GM18508 (cell line): ENCODE data around the gene GCSH.

Experiments used
- ATAC-seq: cut with Tn5 transposase; IDR thresholded peaks from one replicate; pipeline ENCODE4 v1.9.1; 2021; ENCODE audit warnings: moderate number of reproducible peaks; ENCODE audit not compliant: insufficient read depth, unreplicated experiment

GCSH gene

DNA sequence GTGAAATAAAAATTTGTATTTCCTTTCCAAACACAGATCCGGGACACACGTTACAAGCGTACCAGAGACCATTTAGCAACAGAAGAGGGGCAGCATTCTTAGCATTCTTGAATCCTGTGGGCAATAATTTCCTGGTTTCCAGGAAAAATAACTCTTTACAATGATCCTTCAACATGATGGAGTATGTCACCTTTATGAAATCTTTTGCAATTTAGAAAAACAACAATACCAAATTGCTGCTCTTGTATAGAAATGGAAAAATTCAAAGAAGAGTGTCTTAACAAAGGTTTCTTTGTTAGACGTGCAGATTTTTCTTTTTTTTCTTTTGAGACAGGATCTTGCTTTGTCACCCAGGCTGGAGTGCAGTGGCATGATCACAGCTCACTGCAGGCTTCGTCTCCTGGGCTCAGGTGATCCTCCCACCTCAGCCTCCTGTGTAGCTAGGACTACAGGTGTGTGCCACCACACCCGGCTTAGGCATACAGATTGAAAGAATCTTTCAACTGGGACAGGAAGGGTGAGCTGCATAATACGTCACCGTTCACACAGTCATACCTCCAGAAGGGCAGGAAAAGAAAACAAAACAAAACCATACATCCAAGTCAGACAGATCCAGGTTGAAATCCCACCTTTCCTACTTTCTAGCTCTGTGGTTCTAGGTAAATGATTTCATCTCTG, 10.8 kb upstream of the GCSH start:
- no peak for ATAC-seq

DNA sequence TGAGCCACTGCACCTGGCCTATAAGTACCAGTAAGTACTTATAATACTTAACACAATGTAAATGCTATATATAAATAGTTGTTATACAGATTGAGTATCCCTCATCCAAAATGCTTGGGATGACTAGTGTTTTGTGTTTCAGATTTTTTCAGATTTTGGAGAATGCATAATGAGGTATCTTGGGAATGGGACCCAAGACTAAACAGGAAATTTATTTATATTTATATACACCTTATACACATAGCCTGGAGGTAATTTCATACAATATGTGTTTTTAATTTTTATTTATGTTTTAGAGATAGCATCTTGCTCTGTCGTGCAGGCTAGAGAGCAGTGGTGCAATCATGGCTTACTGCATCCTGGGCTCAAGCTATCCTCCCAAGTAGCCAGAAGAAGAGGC, 9.8 kb upstream of the GCSH start:
- ATAC-seq, result no peak

DNA sequence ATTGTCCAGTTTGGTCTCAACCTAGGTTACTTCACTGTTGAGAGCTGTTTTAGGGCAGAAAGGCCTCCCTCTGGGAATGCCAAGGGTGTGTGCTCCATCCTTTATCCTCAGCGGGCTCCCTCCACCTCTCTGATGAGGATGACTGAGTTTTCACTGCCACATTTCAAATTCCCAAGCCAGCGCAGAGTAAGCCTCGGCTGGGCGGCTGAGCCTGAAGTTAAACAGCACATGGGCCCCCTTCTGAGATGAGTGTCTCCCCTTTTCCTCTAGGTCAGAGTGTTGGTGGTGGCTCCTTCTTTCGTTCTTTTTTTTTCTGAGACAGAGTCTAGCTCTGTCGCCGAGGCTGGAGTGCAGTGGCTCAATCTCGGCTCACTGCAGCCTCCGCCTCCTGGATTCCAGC, 5.5 kb upstream of the GCSH start:
- ATAC-seq, result no peak

DNA sequence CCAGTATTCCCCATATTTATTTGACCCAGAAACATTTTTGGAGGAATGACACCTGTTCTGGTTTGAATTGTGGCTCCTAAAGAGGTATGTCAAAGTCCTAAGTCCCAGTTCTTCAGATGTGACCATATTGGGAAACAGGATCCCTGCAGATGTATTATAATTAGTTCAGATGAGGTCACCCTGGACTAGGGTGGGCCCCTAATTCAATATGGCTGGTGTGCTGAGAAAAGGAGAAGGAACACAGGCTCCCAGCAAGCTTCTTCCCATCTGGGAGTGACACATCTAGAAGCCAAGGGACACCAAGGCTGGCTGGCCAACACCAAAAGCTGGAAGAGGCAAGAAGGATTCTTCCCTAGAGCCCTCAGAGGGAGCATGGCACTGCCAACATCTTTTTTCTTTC, 3.8 kb upstream of the GCSH start:
- ATAC-seq, result no peak

DNA sequence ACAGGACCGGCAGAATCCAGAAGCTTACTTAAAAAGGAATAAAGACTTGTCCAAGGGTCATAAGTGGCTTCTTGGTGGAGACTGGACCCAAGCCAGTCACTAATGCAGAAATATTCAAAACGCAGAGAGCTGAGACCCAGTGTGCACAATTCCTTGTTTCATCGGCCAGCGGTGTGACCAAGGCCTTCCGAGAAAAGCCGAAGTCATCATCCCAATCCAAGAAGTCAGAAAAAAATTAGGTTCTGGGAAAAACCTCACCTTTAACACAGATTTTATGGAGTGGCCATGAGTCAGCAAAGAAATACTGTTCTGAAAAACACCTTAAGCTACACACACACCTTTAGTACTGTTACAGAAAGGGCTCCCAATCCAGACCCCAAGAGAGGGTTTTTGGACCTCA, 1.0 kb upstream of the GCSH start:
- ATAC-seq, result no peak

DNA sequence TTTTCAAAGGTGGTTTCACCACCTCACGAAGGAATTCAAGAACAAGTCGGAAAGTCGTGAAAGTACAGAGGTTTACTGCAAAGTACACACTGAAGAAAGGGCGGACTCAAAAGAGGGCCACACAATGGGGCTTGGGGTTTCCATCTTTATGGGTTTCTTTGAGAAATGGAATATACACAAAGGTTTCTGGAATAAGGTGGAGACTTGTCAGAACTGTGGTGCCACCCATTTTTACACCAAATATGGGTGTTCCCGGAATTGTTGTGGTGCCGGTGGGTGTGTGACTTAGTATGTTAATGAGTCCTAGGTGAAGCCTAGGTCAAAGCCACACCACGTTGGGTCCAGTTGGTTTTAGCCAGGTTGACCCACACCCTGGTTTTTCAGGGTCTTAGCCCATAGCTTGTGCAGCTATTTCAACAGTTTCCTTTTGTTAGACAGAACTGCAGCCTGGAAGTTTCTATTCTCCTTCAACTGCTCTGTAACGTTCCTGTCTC, 567 bp upstream of the GCSH start:
- no peak for ATAC-seq

DNA sequence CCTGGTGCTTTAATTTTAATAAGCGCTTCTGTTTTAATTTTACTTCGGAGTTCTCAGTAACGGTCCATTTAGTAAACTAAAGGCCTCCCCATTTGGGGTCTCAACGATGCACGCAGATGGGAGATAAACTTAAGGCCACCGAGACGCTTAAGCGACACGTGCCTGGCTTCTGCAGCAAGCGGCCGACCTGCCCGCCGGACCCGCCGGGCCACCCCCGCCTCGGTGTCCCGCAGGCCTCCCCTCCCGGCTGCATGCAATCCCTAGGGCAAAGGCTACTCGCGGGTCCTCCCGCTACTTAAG, 592 bp downstream of the GCSH start:
- ATAC-seq, result peak; percentile 4

DNA sequence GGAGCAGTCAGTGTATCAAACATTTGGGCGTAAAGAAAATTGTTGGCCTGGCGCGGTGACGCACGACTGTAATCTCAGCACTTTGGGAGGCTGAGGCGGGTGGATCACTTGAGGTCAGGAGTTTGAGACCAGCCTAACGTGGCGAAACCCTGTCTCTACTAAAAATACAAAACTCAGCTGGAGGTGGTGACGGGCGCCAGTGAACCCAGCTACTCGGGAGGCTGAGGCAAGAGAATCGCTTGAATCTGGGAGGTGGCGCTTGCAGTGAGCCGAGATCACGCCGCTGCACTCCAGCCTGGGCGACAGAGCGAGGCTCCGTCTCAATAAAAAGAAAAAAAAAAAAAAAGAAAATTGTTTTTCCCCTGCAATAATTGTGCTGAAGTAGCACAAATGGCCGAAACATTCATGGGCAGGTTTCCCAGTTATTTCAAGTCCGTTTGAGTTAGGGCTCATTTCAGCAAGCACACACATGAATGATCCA, 1.4 kb downstream of the GCSH start:
- no peak for ATAC-seq

DNA sequence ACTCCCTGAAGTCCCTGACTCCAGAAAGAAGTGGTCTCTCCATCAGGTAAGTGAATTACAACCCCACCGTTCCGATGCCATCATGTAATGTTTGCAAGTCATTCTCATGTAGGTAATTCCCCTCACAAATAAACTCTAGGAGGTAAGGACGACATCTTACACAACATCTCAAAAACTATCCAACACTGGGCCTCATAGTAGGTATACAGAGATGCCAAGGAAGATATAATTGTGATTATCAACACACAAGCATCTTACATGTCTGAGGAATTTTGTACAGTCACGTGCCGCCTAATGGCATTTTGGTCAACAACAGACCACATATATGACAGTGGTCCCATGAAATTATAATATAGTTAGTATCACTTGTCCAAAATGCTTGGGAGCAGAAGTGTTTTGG, 7.4 kb downstream of the GCSH start:
- ATAC-seq, result no peak

DNA sequence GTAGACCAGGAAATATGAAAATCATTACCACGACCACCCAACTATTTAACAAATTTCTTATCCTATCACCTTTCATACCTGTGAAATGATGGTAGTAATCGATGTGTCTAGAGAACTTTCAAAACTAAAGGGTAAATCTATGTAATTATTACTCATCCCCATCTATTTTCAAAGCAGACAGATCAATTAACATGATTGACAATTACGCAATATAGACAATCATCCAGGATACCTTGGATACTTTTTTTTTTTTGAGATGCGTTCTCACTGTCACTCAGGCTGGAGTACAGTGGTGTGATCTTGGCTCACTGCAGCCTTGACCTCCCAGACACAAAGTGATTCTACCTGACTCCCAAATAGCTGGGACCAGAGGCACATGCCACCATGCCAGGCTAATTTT, 15.2 kb downstream of the GCSH start:
- ATAC-seq, result no peak

DNA sequence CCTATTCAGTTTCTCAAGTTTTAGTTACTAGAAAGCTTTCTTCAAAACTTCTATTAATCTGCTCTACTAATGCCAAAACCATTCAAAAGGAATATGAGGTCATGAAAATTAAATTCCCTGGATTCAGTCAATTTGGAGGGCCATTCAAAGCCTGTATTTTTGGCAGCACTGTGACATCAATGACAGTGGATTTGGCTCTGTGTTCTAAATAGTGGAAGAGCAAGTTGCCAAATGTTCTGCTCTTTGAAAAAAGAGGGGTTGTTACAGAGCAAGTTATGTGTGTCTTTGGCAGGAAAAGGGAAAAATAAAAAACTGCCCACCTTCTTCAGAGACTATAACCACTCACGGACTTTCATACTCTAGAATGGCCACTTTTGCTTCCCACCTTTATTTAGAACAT, 16.0 kb downstream of the GCSH start:
- no peak for ATAC-seq

DNA sequence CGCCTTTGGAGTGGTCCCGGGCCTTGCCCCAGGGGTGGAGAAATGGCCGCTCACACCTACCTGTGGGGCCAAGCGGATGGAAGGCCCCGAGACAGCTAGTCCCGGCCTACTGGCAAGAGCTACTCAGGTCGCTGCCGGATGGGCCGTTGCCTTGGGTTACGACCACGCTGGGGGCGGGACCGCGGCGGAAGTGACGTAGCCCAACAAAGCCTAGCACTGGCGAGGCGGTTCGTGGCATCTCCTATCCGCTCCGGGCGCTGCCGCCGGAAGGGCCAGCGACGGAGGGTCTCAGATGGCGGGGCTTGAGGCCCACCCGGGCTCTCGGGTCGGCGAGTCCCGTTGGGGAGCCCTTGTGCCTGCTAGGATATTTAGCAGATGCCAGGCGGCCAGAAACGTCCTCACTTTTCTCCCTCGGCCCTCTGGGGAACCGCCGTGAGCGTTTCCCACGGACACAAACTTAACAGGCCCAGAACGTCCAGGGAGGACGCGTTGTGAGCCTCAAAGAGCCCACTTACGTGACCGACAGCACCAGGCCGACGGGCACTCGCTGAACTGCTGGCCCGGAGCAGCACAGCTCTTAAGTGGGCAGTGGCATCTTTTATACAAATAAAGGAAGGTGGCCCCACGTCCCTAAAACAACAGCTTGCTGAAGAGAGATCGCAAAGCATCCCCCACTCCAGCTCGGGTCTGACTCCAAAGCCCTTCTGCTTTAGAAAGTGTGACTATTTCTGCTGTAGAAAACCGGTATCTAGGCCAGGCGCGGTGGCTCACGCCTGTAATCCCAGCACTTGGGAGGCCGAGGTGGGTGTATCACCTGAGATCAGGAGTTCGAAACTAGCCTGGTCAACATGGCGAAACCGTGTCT, 18.9 kb downstream of the GCSH start, which contains the start of gene C16orf46:
TSS of gene C16orf46 (minus strand) at position 163 of the 865 bp plus-strand sequence. CDS start 13,283 bp downstream, outside the sequence.
- peak; percentile 86 for ATAC-seq

DNA sequence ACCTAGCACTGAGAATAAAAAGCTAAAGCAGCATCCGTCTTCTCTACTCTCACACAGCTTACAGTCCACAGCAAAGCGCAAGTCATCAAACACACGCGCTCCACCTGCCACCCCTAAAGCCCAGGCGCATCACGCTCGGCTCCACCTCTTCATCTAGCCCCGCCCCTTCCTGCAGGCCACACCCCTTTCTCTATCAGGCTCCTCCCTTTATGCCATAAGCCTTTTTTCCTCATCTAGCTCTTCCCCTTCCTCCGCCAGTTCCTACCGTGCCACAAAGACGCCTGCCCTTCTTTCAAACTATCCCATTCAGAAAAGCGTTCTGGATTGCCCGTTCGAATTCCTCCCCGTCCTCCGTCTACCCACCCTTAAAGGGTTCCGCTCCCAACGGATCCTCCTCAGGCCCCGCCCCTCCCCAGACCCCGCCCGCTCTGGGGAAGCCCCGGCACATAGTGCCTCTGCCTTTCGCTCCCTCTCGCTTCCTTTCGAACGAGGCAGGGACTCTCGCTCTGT, 19.6 kb downstream of the GCSH start:
- peak; percentile 58 for ATAC-seq

DNA sequence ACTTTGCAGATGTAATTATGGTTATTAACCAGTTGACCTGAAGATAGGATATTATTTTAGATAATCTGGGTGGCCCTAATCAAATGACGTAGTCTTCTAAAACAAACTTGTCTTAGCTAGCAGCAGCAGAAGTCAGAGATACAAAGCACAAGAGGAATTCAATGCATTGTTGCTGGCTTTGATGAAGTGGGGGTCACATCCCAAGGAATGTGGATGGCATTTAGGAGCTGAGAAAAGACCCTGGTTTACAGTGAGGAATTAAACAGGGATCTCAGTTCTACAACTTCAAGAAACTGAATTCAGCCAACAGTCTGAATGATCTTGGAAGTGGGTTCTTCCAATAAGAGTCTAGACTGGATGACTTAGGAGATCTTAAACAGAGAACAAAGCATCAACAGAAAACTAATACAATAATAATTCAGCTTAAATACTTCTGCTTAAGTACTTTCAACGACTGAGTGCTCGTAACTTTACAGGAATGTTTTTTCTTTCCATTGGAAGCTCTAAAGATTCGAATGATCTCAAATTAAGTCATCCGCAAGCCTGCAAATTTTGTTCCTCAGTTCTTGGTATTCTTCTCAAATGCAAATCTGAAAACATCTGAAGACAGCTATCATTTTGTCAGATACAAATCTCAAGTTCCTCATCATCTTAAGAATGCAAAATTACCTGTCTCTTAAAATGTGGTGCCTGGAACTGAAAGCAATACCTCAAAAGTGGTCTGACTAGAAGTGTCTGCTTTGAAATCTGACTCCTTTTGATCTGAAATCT, 22.4 kb downstream of the GCSH start:
- ATAC-seq, result no peak

DNA sequence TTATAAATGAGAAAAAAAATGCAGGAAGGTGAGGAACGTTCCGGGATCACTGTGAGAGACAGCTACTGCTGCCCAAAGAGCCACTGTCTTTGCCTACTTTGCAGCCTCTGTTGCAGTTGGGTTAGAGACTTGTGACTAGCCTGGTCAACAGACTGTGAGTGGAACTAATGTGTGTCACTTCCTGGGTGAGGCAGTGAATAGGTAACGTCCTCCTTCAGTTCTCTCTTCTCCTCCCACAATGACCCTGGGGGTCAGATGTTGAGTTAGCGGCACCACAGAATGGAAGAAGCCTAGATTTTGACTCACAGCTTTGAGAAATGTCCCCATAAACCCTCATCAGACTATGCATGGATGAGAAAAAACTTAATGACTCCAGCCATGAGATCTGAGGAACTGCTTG, 24.4 kb downstream of the GCSH start:
- ATAC-seq, result no peak

DNA sequence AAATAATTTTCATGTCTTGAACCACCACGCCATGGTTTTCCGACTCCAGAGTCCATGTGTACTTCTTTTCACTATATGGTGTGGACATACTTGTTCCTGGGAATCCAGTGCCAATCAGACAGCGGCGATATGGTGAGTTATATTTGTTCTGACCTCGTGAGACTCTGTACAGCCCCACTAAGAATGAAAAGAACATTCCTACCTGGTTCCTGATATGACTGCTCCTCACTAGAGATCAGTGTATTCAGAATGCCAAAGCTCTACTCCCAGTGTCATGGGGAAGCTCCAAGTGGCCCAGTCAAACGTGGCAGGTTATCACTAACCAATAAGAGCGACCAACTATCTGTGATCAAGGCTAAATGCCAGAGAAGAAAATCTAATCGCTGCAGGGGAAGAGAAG, 25.2 kb downstream of the GCSH start:
- ATAC-seq, result no peak

DNA sequence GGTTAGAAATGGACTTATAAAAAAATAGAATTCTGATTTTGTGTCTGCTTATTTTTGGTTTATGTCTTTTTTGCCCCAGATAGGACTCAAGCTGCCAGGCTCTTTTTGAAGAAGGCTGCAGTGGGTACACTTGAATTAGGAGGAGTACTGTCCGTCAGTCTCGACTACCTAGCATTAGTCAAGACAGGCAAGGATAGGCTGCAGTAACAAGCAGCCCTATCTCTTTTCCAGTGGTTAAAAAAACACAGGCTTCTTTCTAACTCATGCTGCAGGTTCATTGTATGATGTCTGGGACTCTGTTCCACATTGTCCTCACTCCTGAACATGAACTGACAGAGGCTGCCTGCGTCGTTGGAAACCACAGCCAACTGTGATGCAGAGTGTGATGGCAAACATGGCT, 27.1 kb downstream of the GCSH start:
- ATAC-seq, result no peak

DNA sequence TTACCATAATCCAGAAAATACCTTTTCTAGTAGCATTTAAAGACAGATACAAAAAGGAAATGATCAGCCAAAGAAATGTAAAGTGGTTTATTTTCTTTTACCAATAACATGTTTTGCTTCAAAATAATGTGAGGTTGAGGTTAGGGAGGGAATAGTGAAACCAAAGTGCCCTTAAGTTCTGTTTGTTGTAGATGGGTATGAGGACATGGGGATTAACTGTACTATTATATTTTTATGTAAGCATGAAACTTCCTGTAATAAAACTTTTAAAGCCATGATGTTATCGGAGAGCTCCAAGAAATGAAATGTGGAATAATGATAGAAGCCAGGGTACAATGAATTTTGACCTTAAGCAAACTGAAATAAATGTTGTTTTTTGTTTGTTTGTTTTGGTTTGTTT, 29.0 kb downstream of the GCSH start:
- no peak for ATAC-seq

DNA sequence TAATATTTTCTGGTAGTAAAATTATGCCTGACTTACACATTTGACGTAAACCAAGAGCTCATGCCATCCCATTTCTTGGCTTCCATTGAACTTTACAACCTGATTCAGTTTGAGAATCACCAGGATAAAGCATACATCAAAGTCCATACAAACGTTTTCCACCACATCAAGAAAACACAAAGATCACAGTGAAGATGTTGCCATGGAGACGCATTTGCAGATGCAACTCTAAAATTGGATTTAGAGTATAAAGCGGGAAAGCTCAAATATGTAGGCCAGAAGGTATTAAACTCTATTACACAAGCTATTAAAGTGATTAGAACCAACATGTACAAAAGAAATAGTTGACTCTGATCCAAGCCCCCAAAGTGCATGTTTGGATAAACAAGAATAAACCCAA, 29.5 kb downstream of the GCSH start:
- no peak for ATAC-seq

DNA sequence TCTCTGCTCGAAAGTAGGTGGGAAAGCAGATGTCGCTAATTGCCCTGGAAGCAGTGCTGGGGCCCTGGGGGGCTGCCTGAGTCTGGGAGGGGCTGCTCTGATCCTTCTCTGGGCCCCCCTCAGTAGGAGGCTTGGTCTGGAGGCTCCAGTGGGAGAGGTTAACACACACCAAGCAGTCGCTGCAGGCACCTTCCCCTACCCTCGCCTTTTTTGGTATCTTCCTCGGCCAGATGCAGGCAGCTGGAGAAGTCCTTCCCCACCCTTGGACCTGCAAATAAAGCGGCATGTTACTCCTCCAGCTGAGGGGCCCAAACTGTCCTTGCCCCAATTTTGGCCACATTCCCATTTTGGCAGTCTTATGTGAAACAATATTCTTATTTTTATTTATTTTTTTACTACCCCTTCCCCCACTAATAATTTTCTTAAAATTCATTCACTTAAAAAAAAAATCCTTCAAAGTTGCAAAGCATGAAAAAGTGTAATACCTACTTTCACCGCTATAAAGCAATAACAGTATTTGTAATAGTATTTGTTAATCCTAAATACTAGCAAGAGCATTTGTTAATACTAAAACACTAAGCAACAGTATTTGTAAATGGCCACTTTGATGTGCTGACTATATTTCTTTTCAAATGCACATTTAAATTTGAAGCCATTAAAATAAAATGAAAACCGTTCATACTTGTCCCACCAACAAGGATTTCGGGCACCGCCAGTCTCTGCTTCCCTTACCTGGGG, 34.2 kb downstream of the GCSH start:
- no peak for ATAC-seq
